ENCODE data around the gene ACOT7. TPM values are rescaled to one million over a fixed set of nuclear protein-coding genes. Genes with fewer than 3 reads are reported as not detected.
A peak's percentile ranks its signal among the peaks of the same experiment; 100 is the strongest.
"Not testable (repeated sequence)": the region's sequence is repeated elsewhere in the genome, so short reads cannot be mapped to it uniquely, and the experiment has no call there.

ACOT7 gene
- total RNA-seq, 4 donors from 2014 or later = 5.6 to 55.0 (median 31.0) TPM

DNA sequence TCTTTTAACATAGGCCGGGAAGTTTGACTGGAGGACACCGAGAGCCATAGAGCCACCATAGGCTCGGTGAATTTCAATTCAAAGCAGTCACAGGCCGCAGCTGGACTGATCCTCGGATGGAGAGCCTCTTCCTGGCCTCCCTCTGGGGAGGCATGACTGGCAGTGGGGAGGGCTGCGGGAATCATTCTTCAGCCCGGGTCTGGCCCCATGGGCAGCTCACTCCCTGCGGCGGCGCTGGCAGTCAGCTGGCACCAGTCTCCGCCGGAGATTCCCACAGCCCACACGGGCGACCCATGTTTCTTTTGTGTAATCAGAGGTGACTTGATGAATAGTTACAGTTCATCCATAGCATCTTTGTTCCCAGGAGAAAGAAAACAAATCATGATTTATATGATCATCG, 41.6 kb upstream of the ACOT7 start:
- H3K9me3 ChIP-seq = no peaks in the 10 kb centered on the region
- no peak overlapping the region for H3K4me3 ChIP-seq
- H3K27ac ChIP-seq = no peak overlapping the region
- peaks cover 17% of the 10 kb centered on the region for H3K27me3 ChIP-seq
- no peak for DNase-seq
- in situ Hi-C loops (cut with MboI; ENCODE audit: low pct_ligation_motif_present in 1 of 4, low pct_unique_long_range_greater_than_20kb in 1 of 4, low sequenced_read_pairs in 3 of 4) (no loop called here), intact Hi-C loops (cut with DNase I; ENCODE audit: low total_unique reads) (no loop called here)
- TF ChIP-seq POLR2A (IDR thresholded peaks at IDR 0.05) = no peak
- TF ChIP-seq, protein P1, sequence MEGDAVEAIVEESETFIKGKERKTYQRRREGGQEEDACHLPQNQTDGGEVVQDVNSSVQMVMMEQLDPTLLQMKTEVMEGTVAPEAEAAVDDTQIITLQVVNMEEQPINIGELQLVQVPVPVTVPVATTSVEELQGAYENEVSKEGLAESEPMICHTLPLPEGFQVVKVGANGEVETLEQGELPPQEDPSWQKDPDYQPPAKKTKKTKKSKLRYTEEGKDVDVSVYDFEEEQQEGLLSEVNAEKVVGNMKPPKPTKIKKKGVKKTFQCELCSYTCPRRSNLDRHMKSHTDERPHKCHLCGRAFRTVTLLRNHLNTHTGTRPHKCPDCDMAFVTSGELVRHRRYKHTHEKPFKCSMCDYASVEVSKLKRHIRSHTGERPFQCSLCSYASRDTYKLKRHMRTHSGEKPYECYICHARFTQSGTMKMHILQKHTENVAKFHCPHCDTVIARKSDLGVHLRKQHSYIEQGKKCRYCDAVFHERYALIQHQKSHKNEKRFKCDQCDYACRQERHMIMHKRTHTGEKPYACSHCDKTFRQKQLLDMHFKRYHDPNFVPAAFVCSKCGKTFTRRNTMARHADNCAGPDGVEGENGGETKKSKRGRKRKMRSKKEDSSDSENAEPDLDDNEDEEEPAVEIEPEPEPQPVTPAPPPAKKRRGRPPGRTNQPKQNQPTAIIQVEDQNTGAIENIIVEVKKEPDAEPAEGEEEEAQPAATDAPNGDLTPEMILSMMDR (IDR thresholded peaks at IDR 0.05) = no peak
- TF ChIP-seq POLR2AphosphoS5 (IDR thresholded peaks at IDR 0.05) = no peak
- TF ChIP-seq EP300 (IDR thresholded peaks at IDR 0.05; ENCODE audit: low read depth) = no peak
- no peaks in the 10 kb centered on the region for H3K36me3 ChIP-seq
- WGBS, 2 donors (ENCODE audit: low coverage in 1 of 2) = 60 to 79% methylated on average over 4 to 15 of the region's 15 CpGs
- peaks cover 0 to 4% (median 3%) of the 10 kb centered on the region in 4 donors for H3K4me1 ChIP-seq

DNA sequence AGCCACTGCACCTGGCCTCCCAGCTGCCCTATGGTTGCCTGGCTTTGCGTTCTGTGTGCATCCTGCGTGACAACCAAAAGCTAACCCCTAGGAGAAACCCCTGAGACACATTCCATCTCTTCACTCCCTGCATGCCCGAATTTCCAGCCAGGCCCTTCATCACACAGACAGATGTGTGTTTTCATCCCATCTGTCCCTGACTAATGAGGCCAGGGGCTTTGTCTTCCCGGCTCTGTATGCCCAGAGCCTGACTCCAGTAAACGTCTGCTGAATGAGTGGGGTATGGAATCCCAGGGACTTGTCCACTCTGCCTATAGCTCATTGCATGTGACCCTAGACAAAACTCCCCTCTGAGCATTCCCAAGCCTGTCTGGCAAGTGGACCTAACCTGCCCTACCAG, 40.6 kb upstream of the ACOT7 start:
- no peak for DNase-seq
- WGBS, 2 donors (ENCODE audit: low coverage in 1 of 2) = 77% methylated on average over 5 of the region's 5 CpGs; no CpG with 5 or more reads in 1 of the 2 donors
- intact Hi-C loops (cut with DNase I; ENCODE audit: low total_unique reads) (no loop called here), in situ Hi-C loops (cut with MboI; ENCODE audit: low pct_ligation_motif_present in 1 of 4, low pct_unique_long_range_greater_than_20kb in 1 of 4, low sequenced_read_pairs in 3 of 4) (no loop called here)
- H3K27ac ChIP-seq = no peak overlapping the region
- no peak overlapping the region for H3K4me3 ChIP-seq
- TF ChIP-seq POLR2AphosphoS5 (IDR thresholded peaks at IDR 0.05) (no peak), POLR2A (IDR thresholded peaks at IDR 0.05) (no peak), EP300 (IDR thresholded peaks at IDR 0.05; ENCODE audit: low read depth) (no peak)
- TF ChIP-seq, protein P1 (IDR thresholded peaks at IDR 0.05) = no peak
- H3K36me3 ChIP-seq = no peaks in the 10 kb centered on the region
- no peaks in the 10 kb centered on the region for H3K4me1 ChIP-seq
- no peaks in the 10 kb centered on the region for H3K9me3 ChIP-seq
- H3K27me3 ChIP-seq = peaks cover 12% of the 10 kb centered on the region

DNA sequence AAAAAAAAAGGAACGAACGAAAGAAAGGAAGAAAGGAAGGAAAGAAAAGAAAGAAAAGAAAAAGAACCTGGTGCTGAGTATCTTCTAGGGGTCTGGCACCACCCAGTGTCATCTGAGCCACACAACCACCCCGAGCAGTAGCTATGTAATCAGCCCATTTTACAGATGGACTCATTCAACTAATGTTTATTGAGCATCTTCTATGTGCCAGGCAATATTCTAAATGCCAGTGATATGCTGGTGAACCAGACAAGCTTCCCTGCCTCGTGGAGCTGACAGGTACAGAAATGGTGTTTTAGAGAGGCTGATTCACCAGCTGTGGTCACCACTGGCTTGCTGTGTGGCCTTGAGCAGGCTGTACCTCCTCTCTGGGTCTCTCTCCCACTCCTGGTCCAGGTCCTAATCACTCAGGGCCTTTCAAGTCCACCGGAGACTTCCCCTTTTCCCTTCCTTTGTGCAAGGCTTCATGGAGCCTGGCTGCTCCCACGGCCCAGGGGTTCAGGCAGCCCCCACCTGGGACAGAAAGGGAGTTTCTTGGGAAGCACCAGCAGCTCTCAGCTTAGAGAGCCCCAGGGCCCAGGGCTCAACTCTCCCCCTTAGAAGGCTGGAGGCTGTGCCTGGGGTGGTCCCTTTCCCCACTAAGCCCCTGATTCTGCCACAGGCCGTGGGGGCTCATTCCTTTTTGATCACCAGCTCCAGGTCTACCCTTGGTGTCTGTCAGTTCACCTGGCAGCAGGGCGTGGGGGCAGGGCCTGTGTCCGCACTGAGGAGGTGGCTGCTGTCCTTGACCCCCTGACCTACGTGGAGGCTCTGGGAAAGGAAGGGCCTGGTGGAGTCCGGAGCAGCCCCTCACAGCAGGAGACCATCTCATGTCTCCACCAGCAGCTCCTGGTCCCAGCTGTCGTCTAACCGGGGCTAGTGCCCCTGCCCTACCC, 38.3 kb upstream of the ACOT7 start:
- intact Hi-C loops (cut with DNase I; ENCODE audit: low total_unique reads); H3K4me3 ChIP-seq; DNase-seq; H3K27ac ChIP-seq; H3K9me3 ChIP-seq; in situ Hi-C loops (cut with MboI; ENCODE audit: low pct_ligation_motif_present in 1 of 4, low pct_unique_long_range_greater_than_20kb in 1 of 4, low sequenced_read_pairs in 3 of 4); H3K36me3 ChIP-seq: not testable (repeated sequence)
- WGBS, 2 donors (ENCODE audit: low coverage in 1 of 2) = 74 to 96% methylated on average over 3 to 13 of the region's 13 CpGs
- peaks cover 0 to 18% (median 14%) of the 10 kb centered on the region in 4 donors for H3K4me1 ChIP-seq
- peaks cover 23% of the 10 kb centered on the region for H3K27me3 ChIP-seq

DNA sequence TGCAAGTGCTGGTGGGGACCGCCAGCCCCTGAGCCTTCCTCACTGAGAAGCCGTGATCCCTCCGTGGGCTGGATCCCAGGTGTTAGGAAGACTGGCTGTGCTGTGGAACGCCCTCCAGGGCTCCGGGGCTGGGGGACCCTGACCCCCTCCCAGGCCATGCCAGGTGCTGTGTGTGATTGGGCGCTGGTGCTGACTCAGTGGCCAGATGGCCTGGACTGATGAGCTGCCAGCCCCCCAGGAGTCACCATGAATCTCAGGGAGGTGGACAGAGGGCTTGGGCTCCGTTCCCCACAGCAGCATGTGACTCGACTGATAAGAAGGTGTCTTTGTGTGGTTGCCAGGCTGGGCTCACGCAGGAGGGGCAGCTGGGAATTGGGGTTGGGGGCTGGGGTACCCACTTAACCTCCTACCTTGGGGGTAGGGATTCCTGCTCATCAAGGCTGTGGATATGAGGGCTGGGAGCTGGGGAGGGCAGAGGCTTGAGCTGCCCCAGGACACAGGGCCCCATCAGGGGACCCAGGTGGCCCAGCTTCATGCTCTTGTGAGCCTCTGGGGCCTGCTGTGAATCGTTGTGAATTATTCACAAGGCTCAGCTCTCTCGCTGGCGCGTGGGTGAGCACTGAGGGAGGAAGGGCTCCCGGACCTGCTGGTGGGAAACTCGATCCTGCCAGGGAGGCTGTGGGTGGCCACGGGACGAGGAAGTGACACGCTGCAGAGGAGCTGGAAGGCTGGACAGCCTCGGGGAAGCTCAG, 36.3 kb upstream of the ACOT7 start:
- intact Hi-C loops (cut with DNase I; ENCODE audit: low total_unique reads); DNase-seq; H3K9me3 ChIP-seq; in situ Hi-C loops (cut with MboI; ENCODE audit: low pct_ligation_motif_present in 1 of 4, low pct_unique_long_range_greater_than_20kb in 1 of 4, low sequenced_read_pairs in 3 of 4); H3K27ac ChIP-seq; H3K36me3 ChIP-seq; H3K4me3 ChIP-seq: not testable (repeated sequence)
- 67% methylated on average over 14 of the region's 19 CpGs; no CpG with 5 or more reads in 1 of the 2 donors for WGBS, 2 donors (ENCODE audit: low coverage in 1 of 2)
- Histone ChIP-seq H3K4me1 (peaks cover 9 to 35% (median 31%) of the 10 kb centered on the region in 4 donors), H3K27me3 (peaks cover 44% of the 10 kb centered on the region)

DNA sequence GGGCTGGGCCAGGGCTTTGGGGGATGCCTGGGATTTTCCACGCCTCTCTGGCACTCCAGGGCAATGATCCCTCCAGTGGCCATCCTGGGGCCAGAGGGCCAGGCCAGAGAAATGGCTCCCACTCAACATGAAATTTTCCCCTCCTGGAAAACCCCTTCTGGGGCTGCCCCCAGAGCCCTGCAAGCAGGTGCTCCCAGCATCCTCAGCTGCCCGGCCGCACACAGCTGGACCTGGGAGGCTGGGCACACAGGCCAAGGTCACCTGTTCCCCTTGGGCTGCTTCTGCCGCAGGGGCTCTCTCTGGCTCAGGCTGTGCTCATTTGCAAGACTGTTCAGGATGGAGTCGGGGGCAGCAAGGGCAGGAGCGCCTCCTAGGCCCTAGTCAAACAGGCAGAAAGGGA, 34.9 kb upstream of the ACOT7 start:
- H3K36me3 ChIP-seq; H3K4me3 ChIP-seq; intact Hi-C loops (cut with DNase I; ENCODE audit: low total_unique reads); DNase-seq; in situ Hi-C loops (cut with MboI; ENCODE audit: low pct_ligation_motif_present in 1 of 4, low pct_unique_long_range_greater_than_20kb in 1 of 4, low sequenced_read_pairs in 3 of 4); H3K9me3 ChIP-seq: not testable (repeated sequence)
- Histone ChIP-seq H3K27me3 (peaks cover 57% of the 10 kb centered on the region), H3K4me1 (peaks cover 16 to 46% (median 43%) of the 10 kb centered on the region in 4 donors), H3K27ac (peak overlapping the region in 1 of 4 donors; percentile 76)
- WGBS, 2 donors (ENCODE audit: low coverage in 1 of 2) = 62% methylated on average over 4 of the region's 6 CpGs; no CpG with 5 or more reads in 1 of the 2 donors

Measured in transverse colon (tissue), 4 donors.